ENCODE data around the gene DLG2.

Gene DLG2

GRCh38 chr11:84214557-84214956 is 1412.6 kb downstream of the DLG2 start:
- Mint-ChIP-seq H3K4me3 (no peak overlapping the region), H3K27me3 (no peaks in the 10 kb centered on the region), H3K9me3 (no peaks in the 10 kb centered on the region), H3K4me1 (ENCODE audit: low read depth) (no peaks in the 10 kb centered on the region), H3K36me3 (ENCODE audit: low read depth) (no peaks in the 10 kb centered on the region), H3K27ac (no peak overlapping the region)
- intact Hi-C loops (cut with micrococcal nuclease) = no loop called here

- intact Hi-C loops (cut with micrococcal nuclease) = no loop called here
- Mint-ChIP-seq H3K27ac (no peak overlapping the region), H3K9me3 (no peaks in the 10 kb centered on the region)
Observed at GRCh38 chr11:84212468-84213390, 1414.4 kb downstream of the DLG2 start.

GRCh38 chr11:84211896-84212295 is 1415.2 kb downstream of the DLG2 start:
- Mint-ChIP-seq H3K4me1 (ENCODE audit: low read depth) (no peaks in the 10 kb centered on the region), H3K27me3 (no peaks in the 10 kb centered on the region), H3K36me3 (ENCODE audit: low read depth) (no peaks in the 10 kb centered on the region), H3K27ac (no peak overlapping the region), H3K9me3 (no peaks in the 10 kb centered on the region), H3K4me3 (no peak overlapping the region)
- intact Hi-C loops (cut with micrococcal nuclease) = no loop called here

More at GRCh38 chr11:84212468-84213390, 1414.4 kb downstream of the DLG2 start:
- H3K27me3 Mint-ChIP-seq = no peaks in the 10 kb centered on the region
- H3K4me3 Mint-ChIP-seq = no peak overlapping the region
- no peaks in the 10 kb centered on the region for H3K4me1 Mint-ChIP-seq (ENCODE audit: low read depth)
- H3K36me3 Mint-ChIP-seq (ENCODE audit: low read depth) = no peaks in the 10 kb centered on the region

GRCh38 chr11:84194696-84195095 is 1432.4 kb downstream of the DLG2 start:
- H3K9me3 Mint-ChIP-seq = peaks cover 24% of the 10 kb centered on the region
- H3K4me1 Mint-ChIP-seq (ENCODE audit: low read depth) = no peaks in the 10 kb centered on the region
- no peak overlapping the region for H3K27ac Mint-ChIP-seq
- no peaks in the 10 kb centered on the region for H3K36me3 Mint-ChIP-seq (ENCODE audit: low read depth)
- H3K27me3 Mint-ChIP-seq = no peaks in the 10 kb centered on the region
- intact Hi-C loops (cut with micrococcal nuclease) = no loop called here
- no peak overlapping the region for H3K4me3 Mint-ChIP-seq

- no peaks in the 10 kb centered on the region for H3K4me1 Mint-ChIP-seq (ENCODE audit: low read depth)
- H3K36me3 Mint-ChIP-seq (ENCODE audit: low read depth) = no peaks in the 10 kb centered on the region
- intact Hi-C loops (cut with micrococcal nuclease) = no loop called here
- peaks cover 24% of the 10 kb centered on the region for H3K9me3 Mint-ChIP-seq
- no peak overlapping the region for H3K27ac Mint-ChIP-seq
- H3K4me3 Mint-ChIP-seq = no peak overlapping the region
- H3K27me3 Mint-ChIP-seq = no peaks in the 10 kb centered on the region
Observed at GRCh38 chr11:84193706-84194105, 1433.4 kb downstream of the DLG2 start.

- intact Hi-C loops (cut with micrococcal nuclease) = no loop called here
Observed at GRCh38 chr11:84188521-84188920, 1438.6 kb downstream of the DLG2 start.

GRCh38 chr11:84173078-84173477 is 1454.1 kb downstream of the DLG2 start:
- Mint-ChIP-seq H3K4me3 (no peak overlapping the region), H3K36me3 (ENCODE audit: low read depth) (no peaks in the 10 kb centered on the region), H3K27ac (no peak overlapping the region), H3K4me1 (ENCODE audit: low read depth) (no peaks in the 10 kb centered on the region), H3K27me3 (no peaks in the 10 kb centered on the region), H3K9me3 (peaks cover 12% of the 10 kb centered on the region)
- intact Hi-C loops (cut with micrococcal nuclease) = no loop called here

More at GRCh38 chr11:84188521-84188920, 1438.6 kb downstream of the DLG2 start:
- Mint-ChIP-seq H3K27ac (no peak overlapping the region), H3K36me3 (ENCODE audit: low read depth) (no peaks in the 10 kb centered on the region), H3K4me3 (no peak overlapping the region), H3K4me1 (ENCODE audit: low read depth) (no peaks in the 10 kb centered on the region), H3K27me3 (no peaks in the 10 kb centered on the region), H3K9me3 (no peaks in the 10 kb centered on the region)

- Mint-ChIP-seq H3K4me1 (ENCODE audit: low read depth) (no peaks in the 10 kb centered on the region), H3K27ac (no peak overlapping the region), H3K4me3 (no peak overlapping the region), H3K9me3 (peaks cover 12% of the 10 kb centered on the region), H3K27me3 (no peaks in the 10 kb centered on the region), H3K36me3 (ENCODE audit: low read depth) (no peaks in the 10 kb centered on the region)
- intact Hi-C loops (cut with micrococcal nuclease) = no loop called here
Observed at GRCh38 chr11:84165139-84165538, 1462.0 kb downstream of the DLG2 start.

GRCh38 chr11:84164728-84165127 is 1462.4 kb downstream of the DLG2 start:
- Mint-ChIP-seq H3K9me3 (peaks cover 17% of the 10 kb centered on the region), H3K4me3 (no peak overlapping the region), H3K27ac (no peak overlapping the region), H3K4me1 (ENCODE audit: low read depth) (no peaks in the 10 kb centered on the region), H3K27me3 (no peaks in the 10 kb centered on the region), H3K36me3 (ENCODE audit: low read depth) (no peaks in the 10 kb centered on the region)
- intact Hi-C loops (cut with micrococcal nuclease) = no loop called here

- H3K27ac Mint-ChIP-seq = no peak overlapping the region
- H3K4me3 Mint-ChIP-seq = no peak overlapping the region
- no peaks in the 10 kb centered on the region for H3K4me1 Mint-ChIP-seq (ENCODE audit: low read depth)
- no peaks in the 10 kb centered on the region for H3K27me3 Mint-ChIP-seq
- peaks cover 20% of the 10 kb centered on the region for H3K9me3 Mint-ChIP-seq
- intact Hi-C loops (cut with micrococcal nuclease) = no loop called here
- H3K36me3 Mint-ChIP-seq (ENCODE audit: low read depth) = no peaks in the 10 kb centered on the region
Observed at GRCh38 chr11:84163116-84163515, 1464.0 kb downstream of the DLG2 start.

- H3K27ac Mint-ChIP-seq = no peak overlapping the region
Observed at GRCh38 chr11:84157639-84158038, 1469.5 kb downstream of the DLG2 start.

GRCh38 chr11:84146826-84147225 is 1480.3 kb downstream of the DLG2 start:
- intact Hi-C loops (cut with micrococcal nuclease) = no loop called here
- H3K4me1 Mint-ChIP-seq (ENCODE audit: low read depth) = no peaks in the 10 kb centered on the region
- H3K27me3 Mint-ChIP-seq = no peaks in the 10 kb centered on the region
- H3K9me3 Mint-ChIP-seq = no peaks in the 10 kb centered on the region
- H3K36me3 Mint-ChIP-seq (ENCODE audit: low read depth) = no peaks in the 10 kb centered on the region
- no peak overlapping the region for H3K4me3 Mint-ChIP-seq
- no peak overlapping the region for H3K27ac Mint-ChIP-seq

More at GRCh38 chr11:84157639-84158038, 1469.5 kb downstream of the DLG2 start:
- no peaks in the 10 kb centered on the region for H3K4me1 Mint-ChIP-seq (ENCODE audit: low read depth)
- H3K36me3 Mint-ChIP-seq (ENCODE audit: low read depth) = no peaks in the 10 kb centered on the region
- H3K4me3 Mint-ChIP-seq = no peak overlapping the region
- no peaks in the 10 kb centered on the region for H3K27me3 Mint-ChIP-seq
- peaks cover 44% of the 10 kb centered on the region for H3K9me3 Mint-ChIP-seq
- intact Hi-C loops (cut with micrococcal nuclease) = no loop called here

GRCh38 chr11:84145616-84146185 is 1481.4 kb downstream of the DLG2 start:
- intact Hi-C loops (cut with micrococcal nuclease) = no loop called here
- H3K36me3 Mint-ChIP-seq (ENCODE audit: low read depth) = no peaks in the 10 kb centered on the region

GRCh38 chr11:84144531-84144930 is 1482.6 kb downstream of the DLG2 start:
- intact Hi-C loops (cut with micrococcal nuclease) = no loop called here
- H3K36me3 Mint-ChIP-seq (ENCODE audit: low read depth) = no peaks in the 10 kb centered on the region
- H3K27me3 Mint-ChIP-seq = no peaks in the 10 kb centered on the region
- H3K4me3 Mint-ChIP-seq = no peak overlapping the region
- H3K4me1 Mint-ChIP-seq (ENCODE audit: low read depth) = no peaks in the 10 kb centered on the region
- no peak overlapping the region for H3K27ac Mint-ChIP-seq
- no peaks in the 10 kb centered on the region for H3K9me3 Mint-ChIP-seq

More at GRCh38 chr11:84145616-84146185, 1481.4 kb downstream of the DLG2 start:
- no peaks in the 10 kb centered on the region for H3K27me3 Mint-ChIP-seq
- no peak overlapping the region for H3K27ac Mint-ChIP-seq
- H3K4me3 Mint-ChIP-seq = no peak overlapping the region
- no peaks in the 10 kb centered on the region for H3K4me1 Mint-ChIP-seq (ENCODE audit: low read depth)
- no peaks in the 10 kb centered on the region for H3K9me3 Mint-ChIP-seq
